AG08395 (cell line): ENCODE data around the gene CDC40.
"Not testable (repeated sequence)": the region's sequence is repeated elsewhere in the genome, so short reads cannot be mapped to it uniquely, and the experiment has no call there.

Source experiments
- DNase-seq: peaks from one replicate; pipeline ENCODE4 v3.0.0; 2012; ENCODE audit warnings: mixed read lengths, low spot score

The CDC40 gene

GRCh38 chr6:110201151-110201884 lies 21.1 kb downstream of the CDC40 start:
- DNase-seq: no peak

DNA sequence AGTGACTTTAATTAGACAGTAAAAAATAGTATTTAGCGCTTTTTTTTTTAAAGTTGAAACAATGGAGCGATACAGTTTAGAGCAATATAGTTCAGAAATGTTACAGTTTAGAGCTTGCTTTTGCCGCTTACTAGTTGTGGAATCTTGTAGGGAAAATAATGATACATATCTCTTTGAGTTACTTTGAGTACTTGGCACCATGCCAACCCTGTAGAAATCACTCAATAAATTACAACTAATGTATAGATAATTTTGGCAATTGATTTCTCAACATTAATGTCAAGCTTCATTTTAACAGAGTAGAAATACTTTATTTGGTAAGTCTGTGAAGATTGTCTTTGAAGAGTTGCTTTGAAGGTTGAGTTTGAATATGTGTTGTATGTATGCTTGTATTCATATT lies 27.4 kb downstream of the CDC40 start:
- DNase-seq: no peak

DNA sequence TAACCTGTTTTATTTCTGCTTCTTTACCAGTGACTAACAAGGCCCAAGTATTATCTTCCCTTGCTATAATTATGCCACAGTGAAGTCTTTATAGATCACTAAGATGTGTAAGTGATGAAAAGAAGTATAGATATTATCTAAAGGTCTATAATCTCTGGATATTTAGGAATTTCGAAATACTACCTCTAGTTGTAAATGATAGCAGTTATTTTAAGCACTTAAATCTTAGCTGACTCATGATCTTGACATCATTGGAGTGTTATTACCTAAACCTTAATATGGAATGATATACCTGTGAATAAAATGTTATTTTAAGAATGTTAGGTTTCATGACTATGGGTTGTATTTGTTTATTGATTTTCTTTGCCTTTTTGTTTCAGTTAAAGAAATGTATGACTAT lies 31.5 kb downstream of the CDC40 start:
- DNase-seq: no peak

DNA sequence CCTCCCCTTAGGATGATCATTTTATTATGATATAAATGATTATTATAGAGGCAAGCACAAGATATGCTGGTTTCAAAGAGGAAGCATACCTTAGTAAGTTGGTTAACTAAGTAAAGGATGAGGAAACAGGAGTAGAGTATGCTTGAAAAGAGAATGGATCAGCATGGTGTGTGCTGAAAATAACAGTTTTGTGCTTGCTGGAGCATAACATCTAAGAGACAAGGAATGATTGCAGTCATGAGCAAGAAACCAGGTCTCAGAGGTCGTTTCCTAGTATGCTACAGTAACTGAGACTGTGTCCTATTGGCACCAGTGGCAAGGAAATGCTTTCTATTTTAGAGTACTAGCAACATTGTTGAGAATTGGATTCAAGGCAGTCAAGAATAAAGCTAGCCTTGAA lies 34.1 kb downstream of the CDC40 start:
- DNase-seq: no peak

GRCh38 chr6:110216140-110216539 lies 35.9 kb downstream of the CDC40 start:
- no peak for DNase-seq

- DNase-seq: peak; percentile 7
Measured at GRCh38 chr6:110217266-110217665, 37.0 kb downstream of the CDC40 start.

DNA sequence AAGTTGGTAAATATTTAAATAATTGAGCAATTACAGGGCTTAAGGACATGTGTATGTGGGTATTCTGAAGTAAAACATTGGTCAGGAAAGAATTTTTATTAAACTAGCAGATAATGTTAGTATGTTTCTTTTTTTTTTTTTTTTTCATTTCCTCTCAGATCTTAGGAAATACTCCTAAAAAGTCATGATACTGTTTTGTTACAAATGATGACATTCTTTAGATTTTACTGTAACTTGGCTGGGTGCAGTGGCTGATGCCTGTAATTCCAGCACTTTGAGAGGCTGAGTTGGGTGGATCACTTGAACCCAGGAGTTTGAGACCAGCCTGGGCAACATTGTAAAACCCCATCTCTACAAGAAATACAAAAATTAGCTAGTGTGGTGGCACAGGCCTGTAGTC lies 41.5 kb downstream of the CDC40 start:
- no peak for DNase-seq

DNA sequence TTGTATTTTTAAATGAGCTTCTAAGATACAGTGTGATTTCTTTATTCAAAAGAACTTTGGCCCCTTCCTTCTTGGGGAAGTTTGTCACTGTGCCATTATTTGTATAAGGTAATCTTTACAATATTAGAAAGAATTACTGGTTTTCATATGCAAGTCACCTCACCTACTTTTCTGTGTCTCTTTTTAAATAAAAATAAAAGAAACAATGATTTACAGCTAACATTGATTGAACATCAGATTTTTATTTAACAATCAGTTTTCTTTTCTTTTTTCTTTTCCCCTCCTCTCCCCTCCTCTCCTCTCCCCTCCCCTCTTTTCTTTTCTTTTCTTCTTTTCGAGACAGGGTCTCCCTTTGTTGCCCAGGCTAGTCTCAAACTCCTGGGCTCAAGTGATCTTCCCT lies 46.0 kb downstream of the CDC40 start:
- DNase-seq: no peak

DNA sequence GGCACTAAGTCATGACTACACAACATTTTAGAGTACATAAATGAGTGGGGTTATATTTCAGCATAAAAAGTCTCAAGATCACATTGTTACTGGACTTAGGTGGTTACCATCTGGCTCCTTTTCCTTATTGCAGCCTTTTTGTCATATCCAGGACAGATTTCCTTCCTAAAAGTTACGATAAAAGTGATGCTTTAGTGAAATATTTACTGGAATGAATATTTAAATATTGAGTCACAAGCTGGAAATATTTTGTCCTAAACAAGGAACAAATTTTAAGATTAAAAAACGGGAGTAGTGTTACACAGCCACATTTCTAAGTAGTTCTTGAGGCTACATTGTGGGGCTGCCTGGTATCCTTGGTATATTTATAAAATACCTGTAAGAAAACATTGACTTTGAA lies 52.2 kb downstream of the CDC40 start:
- DNase-seq: peak; percentile 58

DNA sequence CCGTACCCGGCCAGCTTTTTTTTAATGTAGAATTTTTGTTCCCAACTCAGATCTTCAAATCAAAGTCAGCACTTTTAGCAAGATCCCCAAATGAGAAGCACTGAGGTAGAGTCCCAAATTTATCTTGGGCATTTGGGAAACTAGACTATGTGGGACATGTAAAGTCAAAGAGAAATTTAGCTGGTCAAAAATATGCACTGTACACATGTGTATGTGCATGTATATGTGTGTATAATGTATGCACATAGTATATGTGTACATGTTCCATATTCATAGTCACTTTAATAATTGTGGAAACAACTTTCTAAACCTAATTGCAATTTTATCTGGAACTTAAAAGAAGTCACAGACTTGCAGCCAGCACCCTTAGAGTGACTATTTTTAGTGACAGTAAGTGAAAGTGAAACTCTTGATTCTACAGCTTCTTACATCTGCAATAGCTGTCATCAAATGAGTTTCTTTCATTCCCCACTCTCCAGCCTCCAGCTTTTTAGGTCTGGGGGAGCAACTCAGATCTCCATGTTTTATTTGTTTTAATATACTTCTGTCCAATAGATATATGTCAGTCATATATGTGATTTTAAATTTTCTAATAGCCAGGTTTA lies 53.6 kb downstream of the CDC40 start:
- DNase-seq: peak; percentile 8

DNA sequence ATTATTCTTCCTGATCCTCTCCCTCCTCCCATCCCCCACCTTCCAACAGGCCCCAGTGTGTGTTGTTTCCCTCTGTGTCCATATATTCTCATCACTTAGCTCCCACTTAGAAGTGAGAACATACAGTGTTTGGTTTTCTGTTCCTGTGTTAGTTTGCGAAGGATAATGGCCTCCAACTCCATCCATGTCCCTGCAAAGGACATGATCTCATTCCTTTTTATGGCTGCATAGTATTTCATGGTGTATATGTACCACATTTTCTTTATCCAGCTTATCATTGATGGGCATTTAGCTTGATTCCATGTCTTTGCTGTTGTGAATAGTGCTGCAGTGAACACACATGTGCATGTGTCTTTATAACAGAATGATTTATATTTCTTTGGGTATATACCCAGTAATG lies 55.8 kb downstream of the CDC40 start:
- not testable (repeated sequence) for DNase-seq

GRCh38 chr6:110239526-110240274 lies 59.5 kb downstream of the CDC40 start:
- no peak for DNase-seq

GRCh38 chr6:110244621-110245020 lies 64.4 kb downstream of the CDC40 start:
- not testable (repeated sequence) for DNase-seq

DNA sequence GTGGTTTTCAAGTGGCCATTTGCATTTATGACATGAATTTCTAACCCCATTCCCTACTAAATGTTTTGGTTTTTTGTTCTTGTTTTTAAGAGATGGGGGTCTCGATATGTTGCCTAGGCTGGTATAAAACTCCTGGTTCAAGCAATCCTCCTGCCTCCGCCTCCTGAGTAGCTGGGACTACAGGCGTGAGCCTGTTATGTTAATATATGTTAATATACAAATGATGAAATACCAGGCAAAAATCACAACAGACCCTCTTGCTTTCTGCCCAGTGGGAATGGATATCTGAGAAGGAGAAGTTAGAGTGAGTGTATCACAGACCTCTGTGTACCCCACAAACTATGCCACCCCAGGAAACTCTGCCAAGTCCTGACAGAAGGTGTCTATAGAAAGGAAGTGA lies 66.2 kb downstream of the CDC40 start:
- DNase-seq: no peak

- DNase-seq: no peak
Measured at GRCh38 chr6:110246900-110247546, 66.8 kb downstream of the CDC40 start.

DNA sequence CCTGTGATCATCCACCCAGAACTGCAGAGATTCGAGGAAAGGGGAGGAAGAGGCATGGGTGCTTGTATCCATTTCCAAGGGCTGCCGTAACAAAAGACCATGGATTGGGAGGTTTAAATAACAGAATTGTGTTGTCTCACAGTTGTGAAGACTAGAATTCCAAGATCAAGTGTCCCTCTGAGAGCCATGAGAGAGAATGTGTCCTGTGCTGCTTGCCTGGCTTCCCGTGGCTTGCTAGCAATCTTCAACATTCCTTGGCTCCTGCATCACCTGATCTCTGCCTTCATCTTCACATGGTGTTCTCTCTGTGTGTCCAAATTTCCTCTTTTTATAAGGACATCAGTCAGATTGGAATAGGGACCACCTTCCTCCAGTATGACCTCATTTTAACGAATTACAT lies 69.8 kb downstream of the CDC40 start:
- DNase-seq: no peak

GRCh38 chr6:110250838-110251237 lies 70.6 kb downstream of the CDC40 start:
- no peak for DNase-seq

DNA sequence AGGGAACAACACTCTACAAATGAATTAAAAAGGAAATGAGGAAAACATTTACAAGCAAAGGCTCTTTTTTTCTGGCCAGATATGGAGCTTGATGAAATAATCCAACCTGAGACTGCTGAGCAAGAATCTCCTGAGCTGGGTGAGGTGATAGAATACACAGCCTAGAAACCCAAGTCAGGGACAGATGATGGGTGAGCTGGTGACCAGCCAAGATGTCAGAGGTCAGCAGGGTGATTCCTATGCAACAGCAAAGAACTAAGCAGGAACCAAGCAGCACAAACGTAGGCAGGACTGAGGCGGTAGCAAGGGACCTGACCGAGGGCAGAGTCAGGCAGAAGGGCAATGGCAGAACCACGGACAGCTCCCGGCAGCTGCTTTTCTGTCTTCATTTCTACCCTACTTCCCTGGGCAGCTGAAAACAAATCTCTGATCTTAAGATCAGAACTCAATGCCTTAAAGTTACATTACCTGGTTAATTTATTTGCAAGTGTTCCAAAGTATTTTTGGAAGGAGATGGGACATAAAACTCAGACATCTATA lies 75.1 kb downstream of the CDC40 start:
- DNase-seq: peak; percentile 45

- DNase-seq: no peak
Measured at GRCh38 chr6:110256366-110256765, 76.1 kb downstream of the CDC40 start.

- no peak for DNase-seq
Measured at GRCh38 chr6:110265273-110265672, 85.0 kb downstream of the CDC40 start.

DNA sequence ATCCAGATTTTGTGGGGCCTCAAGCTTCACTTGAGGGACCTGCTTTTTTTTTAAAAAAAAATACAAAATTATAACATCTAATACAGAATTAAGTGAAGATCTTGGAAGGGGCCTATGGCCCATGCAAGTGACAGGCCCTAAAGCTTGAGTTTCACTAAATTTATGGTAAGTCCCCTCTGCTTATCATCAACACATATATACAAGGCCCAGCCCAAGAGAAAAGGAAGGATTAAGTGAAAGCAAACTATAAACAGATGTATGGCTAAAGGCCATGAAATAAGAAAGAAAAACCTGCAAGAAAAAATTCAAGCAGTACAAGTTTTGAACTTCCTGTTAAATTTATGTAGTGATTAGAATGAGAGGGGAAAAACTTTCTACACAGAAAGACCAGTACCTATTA lies 86.8 kb downstream of the CDC40 start:
- DNase-seq: no peak

DNA sequence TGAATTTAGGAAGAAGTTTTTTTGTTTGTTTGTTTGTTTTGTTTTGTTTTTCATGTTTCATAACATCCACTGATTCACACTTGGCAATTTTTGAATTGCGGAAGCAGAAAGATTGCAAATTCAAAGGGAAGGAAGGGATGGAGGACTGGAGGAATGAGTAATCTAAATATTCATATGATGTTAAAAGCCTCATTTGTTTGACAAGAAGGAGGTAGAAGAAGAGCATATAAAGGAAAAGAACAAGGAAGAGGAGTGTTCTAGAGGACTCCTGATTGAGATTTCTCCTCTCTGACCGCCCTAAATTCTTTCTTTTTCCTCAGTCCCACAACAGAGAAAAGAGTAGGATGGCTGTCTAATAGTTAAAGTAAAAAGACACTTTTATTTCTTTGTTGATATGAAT lies 89.4 kb downstream of the CDC40 start:
- no peak for DNase-seq
